HFF-Myc (cell line): ENCODE measurements around the gene PIEZO2.

ENCODE experiments used
- DNase-seq: peaks from one replicate; pipeline ENCODE4 v3.0.0-alpha.2; 2011; ENCODE audit warnings: low read depth; ENCODE audit errors: extremely low read depth
- H3K4me3 ChIP-seq: replicated peaks from 2 replicates; pipeline ENCODE4 v1.5.1; 2011; ENCODE audit warnings: low read depth, mild to moderate bottlenecking, control low read depth, low read length
- CTCF ChIP-seq: IDR thresholded peaks from 2 replicates; pipeline ENCODE4 v1.5.1; 2012; ENCODE audit warnings: mild to moderate bottlenecking, low read depth, low read length, control low read depth; ENCODE audit errors: missing control alignments

PIEZO2 gene

DNA sequence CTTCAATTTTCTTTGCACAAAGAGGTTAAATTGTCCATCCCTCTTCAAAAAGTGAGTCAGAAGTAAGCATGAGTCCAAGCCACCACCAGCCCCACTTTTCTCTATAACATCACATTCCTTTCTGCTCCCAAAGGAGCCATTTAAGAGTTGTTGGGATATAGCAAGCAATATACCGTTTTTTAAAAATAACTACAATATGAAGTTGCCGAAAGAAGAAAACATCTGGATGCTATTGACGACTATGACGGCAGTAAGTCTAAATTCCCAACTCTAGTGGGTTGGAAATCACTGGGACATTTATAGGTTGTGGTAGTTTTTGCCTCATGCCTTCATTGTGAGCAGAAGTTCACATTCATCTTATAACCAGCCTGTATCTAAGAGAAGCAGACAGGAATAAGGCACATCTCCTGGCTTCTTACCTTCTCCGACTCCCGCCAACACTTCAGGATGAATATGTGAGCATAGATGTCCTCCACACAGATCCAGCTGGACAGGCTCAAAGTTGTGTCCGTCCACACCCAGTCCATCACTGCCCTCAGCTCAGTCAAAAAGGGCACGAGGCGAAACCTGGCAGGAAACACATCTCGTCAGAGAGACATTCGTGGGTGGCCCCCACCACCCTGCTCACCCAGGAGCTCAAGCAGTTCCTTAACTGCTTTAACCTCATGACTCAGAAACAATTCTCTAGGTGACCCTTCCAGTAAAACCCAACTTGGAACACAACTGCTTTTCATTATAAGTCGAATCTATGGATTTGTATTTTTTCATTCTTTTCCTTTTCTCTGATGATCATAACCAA lies 459.9 kb downstream of the PIEZO2 start:
- no peak for DNase-seq
- H3K4me3 ChIP-seq = no peak overlapping the region
- no peak for TF ChIP-seq CTCF

DNA sequence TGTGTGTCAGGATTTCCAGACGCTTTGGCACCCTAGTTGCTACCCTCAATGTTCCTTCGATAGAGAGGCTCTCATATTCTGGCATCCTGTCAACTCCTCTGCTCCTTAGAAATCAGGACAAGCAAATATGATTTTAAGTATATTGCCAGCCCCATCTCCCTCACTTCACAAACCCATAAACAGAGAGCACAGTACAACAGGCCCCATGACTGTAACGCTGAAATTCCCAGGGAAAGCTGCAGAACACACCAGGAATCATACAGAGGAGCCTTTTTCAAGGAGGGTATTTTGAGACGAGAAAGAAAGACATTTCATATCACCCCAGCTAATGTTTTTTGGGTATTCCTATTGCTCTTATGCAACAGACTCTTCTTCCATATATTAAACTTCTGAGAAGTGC lies 460.6 kb downstream of the PIEZO2 start:
- TF ChIP-seq CTCF = no peak
- no peak overlapping the region for H3K4me3 ChIP-seq
- no peak for DNase-seq

GRCh38 chr18:10687161-10687925 lies 462.0 kb downstream of the PIEZO2 start:
- no peak for DNase-seq
- H3K4me3 ChIP-seq = no peak overlapping the region
- TF ChIP-seq CTCF = no peak

- TF ChIP-seq CTCF = no peak
- H3K4me3 ChIP-seq = no peak overlapping the region
- no peak for DNase-seq
Measured at GRCh38 chr18:10686308-10686707, 463.1 kb downstream of the PIEZO2 start.

GRCh38 chr18:10685484-10685883 lies 463.9 kb downstream of the PIEZO2 start:
- no peak overlapping the region for H3K4me3 ChIP-seq
- TF ChIP-seq CTCF = no peak
- no peak for DNase-seq

DNA sequence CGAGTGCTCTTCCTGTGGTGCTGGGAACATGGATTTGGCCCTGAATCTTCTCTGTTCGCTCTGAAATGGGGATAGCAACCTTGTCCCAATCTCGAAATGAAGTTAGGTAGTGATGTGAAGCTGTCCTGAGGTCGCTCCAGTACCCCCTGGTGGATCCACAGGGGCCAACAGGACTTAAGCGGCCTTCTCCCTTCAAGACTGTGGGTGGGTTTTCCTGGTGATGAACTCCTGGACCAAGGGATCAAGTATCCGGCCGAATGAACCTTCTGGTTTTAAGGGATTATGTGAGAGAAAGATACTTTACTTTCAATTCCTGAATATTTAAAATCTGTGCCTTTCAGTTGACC lies 467.0 kb downstream of the PIEZO2 start:
- peak; percentile 14 for TF ChIP-seq CTCF
- H3K4me3 ChIP-seq = no peak overlapping the region
- DNase-seq = no peak
